ENCODE results near the gene KBTBD12. TPM values are rescaled to one million over a fixed set of nuclear protein-coding genes. Genes with fewer than 3 reads are reported as not detected.

KBTBD12 gene
- total RNA-seq, 1 donor from 2014 or later, result not detected

GRCh38 chr3:127953091-127954035, 38.3 kb downstream of the KBTBD12 start:
- peak in 1 of 2 donors; percentile 87 for DNase-seq (ENCODE audit: low read depth in 2 of 2)

DNA sequence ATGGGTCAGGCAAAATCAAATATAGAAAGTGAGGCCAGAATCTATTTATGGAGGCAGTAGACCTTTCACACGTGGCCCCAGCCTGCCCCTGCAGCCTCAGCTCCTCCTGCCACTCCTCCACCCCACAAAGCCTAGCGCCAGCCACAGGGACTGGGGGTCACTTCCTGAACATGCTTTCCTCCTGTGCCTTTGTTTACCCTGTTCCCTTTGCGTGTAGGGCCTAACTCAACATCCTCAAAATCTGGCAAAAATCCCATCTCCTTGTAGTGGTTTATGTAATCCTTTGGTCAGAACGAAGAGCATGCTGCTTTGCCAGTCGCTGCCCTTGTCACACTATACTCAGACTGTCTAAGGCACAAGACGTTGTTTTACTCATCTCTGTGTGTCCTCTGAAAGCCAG, 39.6 kb downstream of the KBTBD12 start:
- DNase-seq (ENCODE audit: low read depth in 2 of 2), result peak in 1 of 2 donors; percentile 16

GRCh38 chr3:127955728-127956127, 40.7 kb downstream of the KBTBD12 start:
- no peak for DNase-seq (ENCODE audit: low read depth in 2 of 2)

DNA sequence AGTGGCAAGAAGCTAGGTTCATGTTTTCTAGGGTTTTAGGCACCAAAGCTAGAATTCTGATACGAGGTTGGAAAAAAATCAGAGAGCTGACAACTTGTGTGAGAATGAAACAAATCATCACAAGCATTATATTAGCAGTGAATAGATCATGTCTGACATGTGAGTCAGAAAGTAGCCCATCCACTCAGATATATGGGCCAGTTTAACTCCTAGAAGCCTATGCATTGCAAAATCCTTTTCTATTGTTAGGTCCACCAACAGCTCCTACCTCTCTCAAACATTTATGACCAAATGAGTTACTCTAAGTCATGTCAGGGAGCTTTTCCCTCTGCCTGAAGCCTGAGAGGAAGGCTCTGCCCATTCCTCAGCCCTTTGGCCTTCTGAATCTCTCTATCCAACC, 44.0 kb downstream of the KBTBD12 start:
- DNase-seq (ENCODE audit: low read depth in 2 of 2), result no peak

GRCh38 chr3:127959873-127960272, 44.8 kb downstream of the KBTBD12 start:
- DNase-seq (ENCODE audit: low read depth in 2 of 2), result peak; percentile 36 to 44

- DNase-seq (ENCODE audit: low read depth in 2 of 2), result no peak
Measured at GRCh38 chr3:127960421-127960965, 45.5 kb downstream of the KBTBD12 start.

DNA sequence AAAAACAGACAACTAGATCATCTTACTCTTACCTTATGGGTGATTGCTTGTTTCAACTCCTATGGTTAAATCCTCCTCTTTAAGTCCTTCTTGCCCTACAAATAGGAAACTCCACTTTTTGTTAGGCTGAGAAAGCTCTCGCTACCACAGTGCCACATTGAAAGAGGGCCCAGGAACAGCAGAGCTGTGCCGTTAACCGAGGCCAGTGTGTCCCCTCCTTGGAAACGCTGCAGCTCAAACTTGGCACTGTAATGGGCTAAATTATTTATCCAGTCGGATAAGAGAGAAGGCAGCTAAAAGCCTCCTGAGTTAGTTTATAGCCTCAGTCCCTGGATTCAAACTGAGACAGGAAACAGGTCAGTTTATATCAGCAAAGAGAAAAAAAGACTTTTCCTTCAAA, 46.1 kb downstream of the KBTBD12 start:
- no peak for DNase-seq (ENCODE audit: low read depth in 2 of 2)

- peak in 1 of 2 donors; percentile 26 for DNase-seq (ENCODE audit: low read depth in 2 of 2)
Measured at GRCh38 chr3:127961963-127962362, 46.9 kb downstream of the KBTBD12 start.

GRCh38 chr3:127962937-127963336, 47.9 kb downstream of the KBTBD12 start:
- DNase-seq (ENCODE audit: low read depth in 2 of 2), result no peak

- DNase-seq (ENCODE audit: low read depth in 2 of 2), result no peak
Measured at GRCh38 chr3:127964053-127964452, 49.0 kb downstream of the KBTBD12 start.

DNA sequence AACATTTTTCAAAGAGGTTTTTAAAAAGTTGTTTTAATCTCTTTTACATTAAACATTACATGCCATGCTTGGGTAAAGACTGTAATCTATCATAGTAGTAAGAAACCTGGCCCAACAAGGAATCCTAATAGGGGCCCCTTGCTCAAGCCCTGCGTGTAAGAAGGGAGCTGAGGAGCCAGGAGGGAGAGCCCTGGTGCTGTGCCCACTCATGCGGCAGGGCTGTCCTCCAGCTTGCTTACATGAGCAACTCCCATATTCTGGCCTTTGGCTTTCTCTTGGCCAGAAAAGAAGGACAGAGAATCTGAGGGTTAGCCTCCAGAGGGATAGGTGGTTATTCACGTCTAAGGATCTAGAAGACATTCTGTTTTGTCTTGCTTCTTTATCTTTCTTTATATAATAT, 49.8 kb downstream of the KBTBD12 start:
- no peak for DNase-seq (ENCODE audit: low read depth in 2 of 2)

DNA sequence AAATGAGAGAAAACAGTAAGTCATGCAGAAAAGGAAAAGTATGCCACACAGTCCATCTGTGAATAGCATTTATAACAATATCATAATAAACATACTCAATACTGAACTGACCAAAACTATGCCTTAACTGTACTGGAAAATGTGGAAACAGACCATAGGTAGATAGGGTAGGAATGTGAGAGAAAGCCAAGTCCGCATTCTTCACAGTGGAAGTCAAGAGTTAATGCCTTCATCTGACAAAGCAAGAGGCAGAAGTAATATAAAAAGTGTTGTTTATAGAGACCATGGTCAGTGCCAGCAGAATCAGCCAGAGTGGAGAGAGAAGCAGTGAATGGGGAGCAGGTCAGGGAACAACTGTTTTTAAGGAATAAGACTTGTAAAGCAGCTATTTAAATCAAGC, 52.3 kb downstream of the KBTBD12 start:
- no peak for DNase-seq (ENCODE audit: low read depth in 2 of 2)

DNA sequence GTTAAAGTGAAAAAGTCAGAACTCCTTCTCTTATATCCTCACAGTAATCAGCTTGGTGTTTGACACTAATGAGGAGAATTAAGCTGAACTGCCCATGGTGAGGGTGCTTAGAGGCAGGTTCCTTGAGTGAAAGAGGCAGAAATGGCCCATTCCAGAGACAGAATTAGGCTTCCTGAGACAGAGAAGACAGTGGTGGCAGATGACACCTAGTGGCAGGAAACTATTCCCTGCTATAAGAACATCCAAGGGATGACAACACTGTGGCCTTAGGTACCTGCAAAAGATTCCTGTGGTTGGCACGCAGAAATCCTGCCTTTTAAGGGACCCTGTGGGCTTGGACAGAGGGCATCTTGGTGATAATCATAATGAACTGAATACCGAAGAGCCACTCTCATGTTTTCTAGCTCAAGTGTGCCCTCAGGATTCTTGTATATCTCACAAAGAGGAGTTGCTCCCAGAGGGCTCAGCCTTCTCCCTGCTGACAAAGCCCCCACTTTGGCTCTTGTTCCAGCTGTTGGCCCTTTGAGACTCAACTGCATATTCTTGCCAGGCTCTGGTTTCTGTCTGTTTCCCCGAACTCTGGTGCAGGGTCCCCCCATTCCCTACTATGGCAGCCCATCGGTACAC, 56.0 kb downstream of the KBTBD12 start:
- peak; percentile 61 to 65 for DNase-seq (ENCODE audit: low read depth in 2 of 2)

GRCh38 chr3:127974226-127974625, 59.2 kb downstream of the KBTBD12 start:
- no peak for DNase-seq (ENCODE audit: low read depth in 2 of 2)

DNA sequence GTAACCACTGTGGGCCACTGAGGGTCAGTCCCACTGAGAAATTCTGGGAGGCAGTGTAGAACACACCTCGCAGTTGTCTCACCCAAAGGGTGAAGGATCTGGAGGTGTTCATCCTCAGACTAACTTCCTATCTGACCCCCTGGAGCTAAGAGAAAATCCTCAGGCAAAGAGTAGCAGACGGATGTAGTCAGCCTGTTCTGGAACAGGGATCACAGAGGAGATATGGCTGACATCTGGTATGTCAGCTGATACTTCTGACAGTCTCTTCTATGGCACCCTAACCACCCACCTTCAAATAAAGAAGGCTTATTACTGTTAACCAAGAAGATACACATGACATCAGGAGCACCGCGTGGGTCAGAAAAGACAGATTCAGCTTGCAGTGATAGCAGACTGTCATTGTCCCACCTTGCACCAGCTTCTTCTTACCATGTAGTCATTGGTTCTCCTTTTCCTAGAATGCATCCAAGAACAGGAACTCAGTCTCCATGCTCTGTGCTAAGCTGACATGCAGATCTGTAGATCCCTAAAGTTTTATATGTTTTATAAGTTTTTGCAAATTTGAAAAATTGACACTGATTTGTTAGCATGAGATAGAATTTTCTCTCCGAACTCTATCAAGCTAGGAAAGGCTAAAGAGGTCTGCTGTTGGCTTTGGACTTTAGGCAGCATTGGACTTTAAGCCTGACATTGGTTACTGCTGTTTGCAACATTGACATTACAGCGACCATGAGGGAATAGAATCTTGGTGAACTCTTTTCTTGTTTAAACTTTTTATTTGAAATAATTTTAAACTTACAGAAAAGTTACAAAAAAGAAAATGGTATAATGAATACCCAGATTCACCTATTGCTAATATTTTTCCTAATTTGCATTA, 60.4 kb downstream of the KBTBD12 start:
- no peak for DNase-seq (ENCODE audit: low read depth in 2 of 2)

DNA sequence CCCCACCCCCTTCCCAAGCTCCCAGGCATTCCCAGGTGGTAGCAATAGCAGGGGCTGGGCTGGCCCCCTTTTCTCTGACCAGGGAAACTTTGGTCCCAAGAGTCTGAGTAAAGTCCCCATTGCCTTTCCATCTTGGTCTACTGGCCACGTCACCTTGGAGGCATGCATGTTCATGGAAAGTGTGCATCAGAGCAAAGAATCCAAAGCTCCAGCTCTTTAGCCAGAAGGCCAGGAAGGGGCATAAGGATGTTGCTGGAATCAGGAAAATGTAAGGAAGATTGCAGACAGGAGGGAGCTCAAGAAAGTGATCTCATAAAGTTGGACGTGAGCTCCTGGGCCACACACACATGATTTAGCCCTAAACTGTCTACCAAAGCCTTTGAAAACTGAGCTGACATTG, 63.6 kb downstream of the KBTBD12 start:
- DNase-seq (ENCODE audit: low read depth in 2 of 2), result no peak

DNA sequence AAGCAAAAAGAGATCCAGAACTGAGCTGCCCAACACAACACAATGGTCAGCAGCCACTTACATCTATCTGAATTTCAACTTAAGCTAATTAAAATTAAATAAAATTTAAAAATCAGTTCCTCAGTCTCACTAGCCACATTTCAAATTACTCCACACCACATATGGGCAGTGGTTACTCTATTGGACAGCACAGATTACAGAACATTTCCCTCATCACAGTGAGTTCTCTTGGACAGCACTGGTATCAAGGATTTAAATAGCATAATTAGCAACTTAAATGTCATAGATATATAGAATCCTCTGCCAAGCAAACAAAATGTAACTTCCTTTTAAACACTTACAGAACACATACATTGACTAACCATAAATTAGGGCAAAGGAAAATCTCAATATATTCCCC, 64.4 kb downstream of the KBTBD12 start:
- no peak for DNase-seq (ENCODE audit: low read depth in 2 of 2)

DNA sequence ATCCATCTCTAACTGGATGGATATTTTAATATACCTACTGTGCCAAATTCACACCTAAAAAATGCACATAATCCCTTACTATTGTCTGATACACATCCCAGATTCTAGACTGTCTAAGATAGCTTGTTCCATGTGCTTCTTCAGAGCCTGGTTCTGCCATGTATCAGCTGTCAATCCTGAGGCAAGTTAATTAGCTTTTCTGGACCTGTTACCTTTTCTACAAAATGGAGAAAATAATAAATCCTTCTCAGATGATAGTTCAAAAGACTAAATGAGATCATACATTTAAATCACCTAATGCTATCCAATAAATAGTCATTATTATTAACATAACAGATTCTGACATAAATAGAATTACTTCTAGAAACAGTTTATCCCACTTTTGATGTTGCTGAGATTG, 66.1 kb downstream of the KBTBD12 start:
- no peak for DNase-seq (ENCODE audit: low read depth in 2 of 2)

- no peak for DNase-seq (ENCODE audit: low read depth in 2 of 2)
Measured at GRCh38 chr3:127982155-127982554, 67.1 kb downstream of the KBTBD12 start.

- DNase-seq (ENCODE audit: low read depth in 2 of 2), result no peak
Measured at GRCh38 chr3:127984241-127984975, 69.4 kb downstream of the KBTBD12 start.

DNA sequence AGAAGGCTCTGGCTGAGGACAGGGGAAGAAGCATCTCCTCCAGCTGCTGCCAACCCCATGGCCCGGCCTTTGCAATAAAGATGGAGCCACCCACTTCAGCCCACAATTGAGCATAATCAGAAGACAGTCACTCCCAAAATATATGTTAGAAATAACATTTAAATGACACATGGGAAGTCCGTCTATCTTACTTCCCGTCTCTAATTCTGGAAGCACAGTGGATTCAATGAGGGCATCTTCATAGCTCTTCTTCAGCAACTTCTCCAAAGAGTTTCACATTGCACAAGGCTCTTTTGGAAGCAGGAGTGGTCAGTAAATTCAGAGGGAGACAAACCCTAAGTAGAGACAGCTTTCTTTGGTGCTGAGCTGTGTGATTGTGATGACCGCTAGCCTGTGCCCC, 70.2 kb downstream of the KBTBD12 start:
- no peak for DNase-seq (ENCODE audit: low read depth in 2 of 2)

Measured in lung microvascular endothelial cell (primary cell).